GM10266 (cell line): ENCODE measurements around the gene DONSON.
"Not testable (repeated sequence)": the region's sequence is repeated elsewhere in the genome, so short reads cannot be mapped to it uniquely, and the experiment has no call there.

Experiments used
- DNase-seq: peaks from one replicate; pipeline ENCODE4 v3.0.0; 2012; ENCODE audit errors: extremely low spot score
- TF ChIP-seq, protein P1 (sequence below): IDR thresholded peaks from 2 replicates; pipeline ENCODE4 v1.5.1; 2012; ENCODE audit warnings: mild to moderate bottlenecking, low read depth; ENCODE audit not compliant: control insufficient read depth, insufficient read depth; ENCODE audit errors: missing control alignments

The DONSON gene, protein sequence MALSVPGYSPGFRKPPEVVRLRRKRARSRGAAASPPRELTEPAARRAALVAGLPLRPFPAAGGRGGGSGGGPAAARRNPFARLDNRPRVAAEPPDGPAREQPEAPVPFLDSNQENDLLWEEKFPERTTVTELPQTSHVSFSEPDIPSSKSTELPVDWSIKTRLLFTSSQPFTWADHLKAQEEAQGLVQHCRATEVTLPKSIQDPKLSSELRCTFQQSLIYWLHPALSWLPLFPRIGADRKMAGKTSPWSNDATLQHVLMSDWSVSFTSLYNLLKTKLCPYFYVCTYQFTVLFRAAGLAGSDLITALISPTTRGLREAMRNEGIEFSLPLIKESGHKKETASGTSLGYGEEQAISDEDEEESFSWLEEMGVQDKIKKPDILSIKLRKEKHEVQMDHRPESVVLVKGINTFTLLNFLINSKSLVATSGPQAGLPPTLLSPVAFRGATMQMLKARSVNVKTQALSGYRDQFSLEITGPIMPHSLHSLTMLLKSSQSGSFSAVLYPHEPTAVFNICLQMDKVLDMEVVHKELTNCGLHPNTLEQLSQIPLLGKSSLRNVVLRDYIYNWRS

DNA sequence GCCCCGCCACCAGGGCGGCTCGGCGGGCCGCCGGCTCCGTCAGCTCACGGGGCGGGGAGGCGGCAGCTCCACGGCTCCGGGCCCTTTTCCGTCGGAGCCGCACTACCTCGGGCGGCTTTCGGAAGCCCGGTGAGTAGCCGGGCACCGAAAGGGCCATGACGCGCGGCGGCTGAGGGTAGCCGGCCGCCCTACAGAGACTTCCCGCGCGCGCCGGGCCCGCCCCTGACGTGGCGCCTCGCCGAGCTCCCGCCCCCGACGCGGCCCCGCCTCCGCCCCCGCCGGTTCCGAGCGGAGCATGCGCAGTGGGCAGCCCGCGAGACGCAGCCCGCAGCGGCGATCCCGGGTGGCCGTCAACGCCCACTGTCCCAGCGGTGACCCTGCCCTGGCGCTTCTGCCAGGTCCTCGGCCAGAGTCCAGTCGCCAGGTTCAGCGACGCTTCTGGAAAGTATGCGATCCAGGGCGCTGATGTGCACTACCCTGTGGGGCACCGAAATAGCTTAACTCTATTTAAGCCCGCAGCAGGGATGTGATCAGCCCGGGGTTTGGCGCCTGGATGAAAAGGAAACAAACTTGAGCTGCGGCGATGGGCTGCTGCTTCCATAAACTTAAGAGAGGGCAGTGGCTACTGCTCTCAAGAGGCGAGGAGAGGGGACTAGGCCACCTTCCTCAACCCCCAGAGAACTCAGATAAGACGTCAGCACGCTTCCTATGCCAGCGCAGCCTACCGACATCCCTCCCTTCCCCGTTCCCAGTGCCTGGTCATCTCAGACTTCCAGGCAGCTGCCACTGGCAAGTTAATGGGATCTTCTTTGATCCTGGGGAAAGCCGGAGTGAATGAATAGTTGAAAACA lies at the start of gene DONSON:
Gene DONSON, minus strand, starts transcription at position 200 of the 851 bp plus-strand sequence. Its CDS starts 43 bp downstream, at position 157.
- DNase-seq, result peak; percentile 97
- TF ChIP-seq, protein P1, sequence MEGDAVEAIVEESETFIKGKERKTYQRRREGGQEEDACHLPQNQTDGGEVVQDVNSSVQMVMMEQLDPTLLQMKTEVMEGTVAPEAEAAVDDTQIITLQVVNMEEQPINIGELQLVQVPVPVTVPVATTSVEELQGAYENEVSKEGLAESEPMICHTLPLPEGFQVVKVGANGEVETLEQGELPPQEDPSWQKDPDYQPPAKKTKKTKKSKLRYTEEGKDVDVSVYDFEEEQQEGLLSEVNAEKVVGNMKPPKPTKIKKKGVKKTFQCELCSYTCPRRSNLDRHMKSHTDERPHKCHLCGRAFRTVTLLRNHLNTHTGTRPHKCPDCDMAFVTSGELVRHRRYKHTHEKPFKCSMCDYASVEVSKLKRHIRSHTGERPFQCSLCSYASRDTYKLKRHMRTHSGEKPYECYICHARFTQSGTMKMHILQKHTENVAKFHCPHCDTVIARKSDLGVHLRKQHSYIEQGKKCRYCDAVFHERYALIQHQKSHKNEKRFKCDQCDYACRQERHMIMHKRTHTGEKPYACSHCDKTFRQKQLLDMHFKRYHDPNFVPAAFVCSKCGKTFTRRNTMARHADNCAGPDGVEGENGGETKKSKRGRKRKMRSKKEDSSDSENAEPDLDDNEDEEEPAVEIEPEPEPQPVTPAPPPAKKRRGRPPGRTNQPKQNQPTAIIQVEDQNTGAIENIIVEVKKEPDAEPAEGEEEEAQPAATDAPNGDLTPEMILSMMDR, result no peak

DNA sequence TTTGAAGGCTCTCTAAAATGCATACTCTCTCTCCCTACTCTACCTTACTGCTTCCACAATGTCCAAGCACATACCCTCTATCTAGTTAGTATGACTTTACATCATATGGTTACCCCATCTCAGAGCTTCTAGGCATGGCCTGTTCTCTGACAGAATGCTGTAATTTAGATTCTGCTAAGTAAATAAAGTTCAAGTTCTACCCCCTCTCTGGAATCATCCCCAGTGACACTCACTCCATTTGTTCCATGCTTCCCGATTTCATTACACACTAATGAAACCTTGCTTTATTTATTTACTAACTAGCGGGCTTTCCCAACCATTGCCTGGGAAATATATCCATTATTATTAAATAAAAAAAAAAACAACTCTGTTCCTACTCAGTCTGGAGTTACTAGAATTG lies 45.8 kb upstream of the DONSON start:
- DNase-seq, result no peak
- TF ChIP-seq, protein P1, result no peak

DNA sequence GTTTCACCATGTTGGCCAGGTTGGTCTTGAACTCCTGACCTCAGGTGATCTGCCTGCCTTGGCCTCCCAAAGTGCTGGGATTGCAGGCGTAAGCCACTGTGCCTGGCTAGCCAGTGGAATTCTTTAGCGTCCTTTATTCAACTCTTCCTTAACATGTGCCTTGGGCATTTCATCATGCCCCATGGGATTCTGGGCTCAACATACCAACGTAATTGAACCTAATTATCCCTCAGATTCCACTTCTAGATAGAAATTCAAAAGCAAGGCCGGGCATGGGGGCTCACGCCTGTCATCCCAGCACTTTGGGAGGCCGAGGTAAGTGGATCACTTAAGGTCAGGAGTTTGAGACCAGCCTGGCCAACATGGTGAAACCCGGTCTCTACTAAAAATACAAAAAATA lies 37.7 kb upstream of the DONSON start:
- not testable (repeated sequence) for DNase-seq

DNA sequence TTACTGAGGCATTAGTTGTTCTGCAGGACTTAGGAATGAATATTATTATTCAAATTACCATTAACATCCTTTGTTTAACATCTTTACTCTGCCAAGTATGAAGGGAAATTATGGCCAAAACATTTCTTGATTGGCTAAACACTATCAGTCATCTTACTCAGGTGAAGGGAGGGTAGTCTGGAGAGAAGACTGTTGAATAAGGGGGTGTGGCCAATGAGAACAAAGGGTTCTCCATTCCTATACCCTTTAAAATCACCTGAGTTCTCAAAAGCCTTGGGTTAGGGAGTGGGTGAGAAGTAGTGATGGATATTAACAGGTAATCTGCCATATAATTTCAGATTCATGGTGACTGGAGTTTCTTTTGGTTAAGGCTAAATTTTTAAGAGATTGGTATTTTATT lies 33.8 kb upstream of the DONSON start:
- DNase-seq, result no peak
- TF ChIP-seq, protein P1, result no peak

DNA sequence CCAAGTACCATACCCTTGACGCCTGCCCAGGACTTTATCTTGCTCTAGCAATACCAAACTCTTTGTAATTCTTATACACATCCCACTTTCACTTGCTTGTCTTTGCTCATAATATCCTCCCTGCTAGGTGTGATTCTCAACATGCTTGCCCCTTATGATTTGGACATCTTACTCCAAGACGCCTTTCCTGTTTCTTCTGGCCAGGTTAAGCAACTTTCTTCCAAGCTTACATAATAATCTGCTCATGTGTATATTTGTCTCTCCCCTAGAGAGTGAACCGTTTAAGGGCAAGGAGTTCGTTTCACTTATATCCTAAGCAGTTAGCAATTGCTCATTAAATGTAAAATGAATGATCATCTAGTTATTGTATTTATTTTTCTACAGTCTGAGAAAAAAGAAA lies 31.2 kb upstream of the DONSON start:
- DNase-seq, result no peak
- TF ChIP-seq, protein P1, result no peak

DNA sequence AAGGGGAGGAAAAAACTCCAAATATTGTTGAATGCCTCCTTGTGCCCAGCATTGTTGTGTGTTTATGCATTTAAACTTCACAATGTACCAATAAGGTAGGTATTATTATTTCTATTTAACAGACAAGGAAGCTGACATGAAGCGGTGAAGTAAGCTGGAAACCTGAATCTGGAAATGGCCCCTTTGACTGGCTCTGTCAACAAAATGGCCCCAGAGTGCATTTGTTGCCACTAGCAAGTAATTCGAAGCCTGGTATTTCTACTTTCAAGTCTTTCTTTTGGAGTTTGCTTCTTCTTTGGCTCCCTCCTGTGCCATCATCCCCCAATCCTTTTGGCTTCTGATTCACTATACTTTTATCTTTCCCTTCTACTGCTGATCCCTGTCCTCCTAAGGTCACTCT lies 29.9 kb upstream of the DONSON start:
- no peak for DNase-seq
- TF ChIP-seq, protein P1, result no peak

DNA sequence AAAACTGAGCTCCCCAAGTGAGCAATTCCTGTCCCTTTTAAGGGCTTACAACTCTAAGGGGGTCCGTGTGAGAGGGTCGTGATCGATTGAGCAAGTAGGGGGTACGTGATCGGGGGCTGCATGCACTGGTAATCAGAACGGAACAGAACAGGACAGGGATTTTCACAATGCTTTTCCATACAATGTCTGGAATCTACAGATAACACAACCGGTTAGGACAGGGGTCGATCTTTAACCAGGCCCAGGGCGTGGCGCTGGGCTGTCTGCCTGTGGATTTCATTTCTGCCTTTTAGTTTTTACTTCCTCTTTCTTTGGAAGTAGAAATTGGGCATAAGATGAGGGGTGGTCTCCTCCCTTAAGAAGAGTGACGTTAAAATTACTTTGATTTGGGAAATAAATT lies 29.1 kb upstream of the DONSON start:
- DNase-seq, result not testable (repeated sequence)
